Stimulated activated CD8-positive, alpha-beta memory T cell treated with anti-CD3 and anti-CD28 coated beads, Interleukin-7, amount 100 ng/mL, for 4 hours (primary cell): Measurements from ENCODE around the gene PRTG.
A peak's percentile ranks its signal among the peaks of the same experiment; 100 is the strongest.
"Not testable (repeated sequence)": the region's sequence is repeated elsewhere in the genome, so short reads cannot be mapped to it uniquely, and the experiment has no call there.

ENCODE experiments used
- DNase-seq, 2 donors: peaks; one replicate each; pipeline ENCODE4 v3.0.0-alpha.2; 2020; ENCODE audit warnings: low read depth in 2 of 2

The PRTG gene

DNA sequence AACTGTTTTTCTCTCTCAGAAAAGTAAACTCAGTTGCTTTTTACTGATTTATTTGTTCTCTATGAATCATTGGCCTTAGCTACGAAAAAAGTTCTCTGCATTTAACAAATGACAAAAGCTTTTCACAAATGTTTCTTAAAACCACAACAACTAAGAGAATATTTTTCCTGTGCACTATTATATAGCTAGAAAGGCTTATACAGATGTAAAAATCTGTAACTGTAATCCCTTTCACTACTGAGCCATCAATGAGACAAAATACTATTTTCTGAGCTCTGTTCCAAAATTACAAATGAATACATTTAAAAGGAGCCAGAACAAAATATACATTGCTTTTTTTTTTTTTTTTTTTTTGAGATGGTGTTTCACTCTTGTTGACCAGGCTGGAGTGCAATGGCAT is 109.2 kb downstream of the PRTG start:
- DNase-seq: no peak

GRCh38 chr15:55632434-55632833 is 110.5 kb downstream of the PRTG start:
- no peak for DNase-seq

- DNase-seq: no peak
Measured at GRCh38 chr15:55630858-55631257, 112.1 kb downstream of the PRTG start.

DNA sequence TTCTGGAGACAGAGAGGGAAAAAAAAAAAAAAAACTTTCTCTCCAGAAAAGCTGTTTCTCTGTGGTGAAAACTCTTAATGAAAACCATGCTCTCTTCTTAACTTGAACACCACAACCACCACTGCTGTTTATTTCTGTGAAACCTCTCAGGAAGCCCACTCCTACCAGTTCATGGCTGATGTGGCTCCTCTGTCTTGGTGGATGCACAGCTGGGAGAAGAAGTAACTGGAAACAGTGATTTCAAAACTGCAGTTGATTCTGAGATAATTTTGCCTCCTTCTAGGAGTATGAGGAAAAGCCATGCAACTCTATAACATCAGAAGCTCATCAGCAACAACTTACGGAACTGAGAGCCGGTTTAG is 114.6 kb downstream of the PRTG start:
- DNase-seq: no peak

- no peak for DNase-seq
Measured at GRCh38 chr15:55627730-55628368, 115.1 kb downstream of the PRTG start.

DNA sequence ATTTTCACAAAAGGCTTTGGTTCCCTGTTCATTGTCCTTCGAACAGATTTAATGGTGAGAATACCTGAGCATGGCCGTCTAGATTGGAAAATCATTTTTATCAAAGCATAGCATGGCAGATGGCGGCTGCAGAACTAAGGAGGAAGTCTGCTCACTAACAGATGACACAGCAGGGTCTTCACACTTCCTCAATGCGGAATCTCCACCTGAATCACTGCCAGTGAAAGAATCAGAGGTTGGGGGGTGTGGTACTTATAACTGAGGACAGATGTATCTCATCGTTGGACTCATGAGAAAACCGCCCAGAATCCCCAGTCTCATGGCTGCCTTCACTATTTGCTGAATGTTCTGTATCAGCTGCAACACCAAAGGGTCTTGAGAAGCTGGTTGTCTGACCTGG is 123.2 kb downstream of the PRTG start:
- no peak for DNase-seq

DNA sequence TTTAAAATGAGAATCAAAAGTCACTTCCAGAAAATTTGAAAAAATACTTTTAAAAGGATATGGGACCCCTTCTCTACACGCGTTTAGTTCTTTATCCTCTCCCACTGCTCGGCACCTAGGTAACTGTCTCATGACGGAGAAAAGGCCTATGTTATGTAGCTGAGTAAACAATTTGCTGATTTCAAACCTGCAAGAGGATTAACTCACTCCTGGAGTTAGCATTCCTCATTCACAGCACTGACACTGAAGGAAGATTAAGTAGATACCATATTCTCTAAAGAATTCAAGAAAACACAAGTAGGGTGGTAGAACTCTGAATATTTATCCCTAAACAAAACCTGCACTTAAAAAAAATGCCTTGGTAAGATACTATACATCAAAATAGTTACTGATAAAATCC is 124.6 kb downstream of the PRTG start:
- no peak for DNase-seq

- no peak for DNase-seq
Measured at GRCh38 chr15:55615445-55615844, 127.5 kb downstream of the PRTG start.

DNA sequence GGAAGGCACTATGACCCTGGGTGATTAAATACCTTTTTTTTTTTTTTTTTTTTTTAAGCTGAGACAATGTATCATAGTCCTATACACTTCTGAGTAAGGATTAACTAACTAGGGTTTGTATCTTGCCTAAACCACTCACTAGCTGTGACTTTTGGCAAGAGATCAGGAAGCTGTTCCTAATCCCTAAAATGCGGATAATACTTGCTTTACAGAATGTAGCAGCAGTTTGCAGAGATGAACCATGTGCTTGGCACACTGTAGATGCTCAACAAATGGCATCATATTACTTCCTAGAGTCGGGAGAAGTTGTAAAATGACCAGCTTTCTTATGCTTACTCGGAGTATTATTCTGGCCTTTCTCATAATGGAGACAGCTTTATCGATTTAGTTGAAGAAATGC is 129.2 kb downstream of the PRTG start:
- no peak for DNase-seq

DNA sequence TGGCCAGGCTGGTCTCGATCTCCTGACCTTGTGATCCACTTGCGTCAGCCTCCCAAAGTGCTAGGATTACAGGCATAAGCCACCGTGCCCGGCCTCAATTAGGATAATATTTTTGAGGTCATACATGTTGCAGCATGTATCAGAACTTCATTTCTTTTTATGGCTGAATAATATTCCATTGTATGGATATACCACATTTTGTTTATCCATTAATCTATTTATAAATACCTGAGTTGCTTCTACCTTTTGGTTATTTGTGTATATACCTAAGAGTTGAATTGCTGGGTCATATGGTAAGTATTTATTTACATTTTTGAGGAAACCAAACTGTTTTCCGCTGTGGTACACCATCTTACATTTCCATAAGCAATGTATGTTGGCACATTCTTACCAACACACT is 136.7 kb downstream of the PRTG start:
- no peak for DNase-seq

- DNase-seq: no peak
Measured at GRCh38 chr15:55601374-55601773, 141.6 kb downstream of the PRTG start.

- DNase-seq: no peak
Measured at GRCh38 chr15:55599439-55599838, 143.5 kb downstream of the PRTG start.

DNA sequence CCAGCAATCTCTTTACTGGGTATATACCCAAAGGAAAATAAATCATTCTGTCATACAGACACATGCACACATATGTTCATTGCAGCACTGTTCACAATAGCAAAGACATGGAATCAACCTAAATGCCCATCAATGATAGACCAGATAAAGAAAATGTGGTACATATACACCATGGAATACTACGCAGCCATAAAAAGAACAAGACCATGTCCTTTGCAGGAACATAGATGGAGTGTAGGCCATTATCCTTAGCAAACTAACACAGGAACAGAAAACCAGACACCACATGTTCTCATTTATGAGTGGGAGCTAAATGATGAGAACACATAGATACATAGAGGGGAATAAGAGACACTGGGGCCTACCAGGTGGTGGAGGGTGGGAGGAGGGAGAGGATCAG is 149.9 kb downstream of the PRTG start:
- not testable (repeated sequence) for DNase-seq

GRCh38 chr15:55590788-55591187 is 152.2 kb downstream of the PRTG start:
- no peak for DNase-seq

DNA sequence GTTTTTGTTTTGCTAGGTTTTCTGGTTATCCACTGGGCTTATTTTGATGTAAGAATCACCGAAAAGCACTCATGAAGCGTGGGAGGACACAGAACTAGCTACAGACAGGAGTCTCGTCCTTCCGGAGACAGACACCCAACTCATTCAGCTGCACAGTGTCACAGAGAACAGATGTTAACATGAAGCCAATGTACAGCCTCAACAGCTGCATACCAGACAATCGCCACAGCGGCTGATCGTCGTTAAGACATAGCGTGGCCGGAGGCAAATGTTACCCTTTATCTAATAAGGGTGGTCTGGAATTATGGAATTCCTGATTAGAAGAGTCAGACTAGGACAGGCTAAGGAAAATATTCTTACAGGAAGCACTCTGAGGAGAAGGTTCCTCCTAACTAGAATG is 153.7 kb downstream of the PRTG start:
- DNase-seq: no peak

GRCh38 chr15:55588815-55589115 is 154.2 kb downstream of the PRTG start:
- no peak for DNase-seq

GRCh38 chr15:55588070-55588814 is 154.7 kb downstream of the PRTG start, which contains the start of gene PYGO1:
Gene PYGO1, minus strand, starts transcription at chr15:55588345. Its CDS starts 462 bp downstream, at chr15:55587883.
- peak; percentile 3 to 24 for DNase-seq

GRCh38 chr15:55587321-55588069 is 155.5 kb downstream of the PRTG start:
- DNase-seq: peak in 1 of 2 donors; percentile 1

GRCh38 chr15:55586808-55587207 is 156.1 kb downstream of the PRTG start:
- DNase-seq: no peak

DNA sequence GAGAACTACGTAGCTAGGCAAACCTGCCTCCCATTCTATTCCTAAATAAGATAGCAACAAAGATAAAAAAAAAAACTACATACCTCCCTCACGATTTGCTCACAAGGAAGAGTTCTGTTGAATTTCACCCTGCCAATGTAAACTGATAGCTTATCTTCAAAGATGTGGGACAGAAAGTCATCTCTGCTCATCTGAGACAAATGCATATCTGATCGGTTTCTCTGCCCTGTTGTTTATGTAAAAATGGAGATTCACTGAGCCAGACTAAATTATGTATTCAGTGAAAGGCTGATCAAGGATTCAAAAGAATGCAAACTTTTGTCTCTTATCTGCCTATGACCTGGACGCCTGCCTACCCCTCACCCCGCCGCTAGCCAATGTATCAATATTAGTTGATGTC is 166.0 kb downstream of the PRTG start:
- DNase-seq: no peak

DNA sequence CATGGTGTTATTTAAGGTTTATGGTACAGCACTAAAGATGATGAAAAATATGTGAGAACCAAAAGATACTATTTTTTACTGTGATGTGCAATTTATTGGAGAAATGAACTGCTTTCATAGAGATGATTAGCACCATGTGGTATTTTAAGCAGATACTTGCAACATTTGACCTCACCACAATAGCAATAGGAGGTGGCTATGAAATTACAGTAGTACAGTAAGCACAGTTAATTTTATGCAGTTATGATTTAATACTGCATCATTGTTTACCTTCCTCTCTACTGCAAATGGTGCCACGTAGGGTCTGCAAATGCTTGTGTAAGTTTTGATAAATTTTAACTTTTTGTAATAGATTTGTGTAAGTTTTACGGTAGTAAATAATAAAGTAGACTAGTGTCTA is 168.9 kb downstream of the PRTG start:
- DNase-seq: no peak

- no peak for DNase-seq
Measured at GRCh38 chr15:55573224-55573623, 169.7 kb downstream of the PRTG start.
